Fibroblast of skin of left quadriceps (primary cell): ENCODE measurements around the gene LRRC15.

Experiments
- DNase-seq, 2 experiments: peaks; one replicate each; pipeline ENCODE4 v3.0.0-alpha.2; 2013; ENCODE audit warnings: low read depth in 2 of 2

LRRC15 gene

DNA sequence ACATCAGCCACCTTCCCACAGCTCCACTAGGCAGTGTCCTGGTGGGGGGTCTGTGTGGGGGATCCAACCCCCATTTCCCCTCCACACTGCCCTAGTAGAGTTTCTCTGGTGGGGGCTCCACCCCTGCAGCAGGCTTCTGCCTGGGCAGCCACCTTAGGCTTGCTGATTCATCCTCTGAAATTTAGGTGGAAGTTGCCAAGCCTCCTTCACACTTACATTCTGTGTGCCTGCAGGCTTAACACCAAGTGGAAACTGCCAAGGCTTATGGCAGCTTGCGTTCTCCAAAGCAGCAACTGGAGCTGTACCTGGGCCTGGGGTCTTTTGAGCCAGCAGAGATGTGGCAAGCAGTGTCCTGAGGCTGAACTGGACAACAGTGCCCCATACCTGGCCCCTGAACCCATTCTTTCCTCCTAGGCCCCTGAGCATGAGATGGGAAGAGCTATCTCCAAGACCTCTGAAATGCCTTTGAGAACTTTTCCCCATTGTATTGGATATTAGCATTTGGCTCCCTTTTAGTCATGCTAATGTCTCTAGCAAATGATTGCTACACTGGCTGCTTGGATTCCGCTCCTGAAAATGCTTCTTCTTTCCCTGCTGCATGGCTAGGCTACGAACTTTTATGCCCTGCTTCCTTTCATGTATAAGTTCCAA lies 50.9 kb downstream of the LRRC15 start:
- DNase-seq, result no peak

DNA sequence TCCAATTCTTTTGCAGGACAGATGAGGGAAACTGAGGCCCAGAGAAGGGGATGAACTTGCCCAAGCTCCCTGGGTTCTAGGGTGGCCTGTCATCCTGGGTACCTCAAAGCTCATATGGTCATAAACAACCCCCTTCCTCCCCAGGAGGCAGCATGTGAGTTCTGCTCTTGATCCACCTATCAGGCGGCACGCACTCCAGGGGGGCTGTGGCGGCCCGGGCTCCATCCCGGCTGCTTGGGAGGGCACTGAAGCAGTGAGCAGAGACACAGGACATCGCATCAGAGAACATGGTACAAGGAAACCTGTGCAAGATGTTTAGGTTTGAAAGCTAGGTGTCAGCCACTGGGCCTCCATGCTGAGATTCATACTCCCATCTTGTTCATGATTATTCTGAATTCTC lies 52.6 kb downstream of the LRRC15 start:
- no peak for DNase-seq

DNA sequence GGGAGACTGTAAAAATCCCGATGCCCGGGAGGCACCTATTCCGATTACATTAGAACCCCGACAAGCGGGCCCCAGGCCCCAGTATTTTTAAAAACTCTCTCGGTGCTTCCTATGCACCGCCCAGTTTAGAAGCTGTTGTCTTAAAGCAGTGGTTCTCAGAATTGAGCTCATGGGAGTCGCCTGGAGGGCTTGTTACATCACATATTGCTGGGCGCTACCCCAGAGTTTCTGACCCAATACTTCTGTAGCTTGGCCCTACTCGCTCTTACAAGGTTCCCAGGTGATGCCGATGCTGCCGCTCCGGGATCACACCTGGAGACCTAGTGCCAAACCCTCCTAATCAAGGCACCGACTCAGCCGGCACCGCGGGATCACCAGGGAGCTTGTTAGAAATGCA lies 53.6 kb downstream of the LRRC15 start:
- no peak for DNase-seq

- peak; percentile 71 to 76 for DNase-seq
These were observed 54.2 kb downstream of the LRRC15 start for GRCh38 chr3:194315088-194315964.

DNA sequence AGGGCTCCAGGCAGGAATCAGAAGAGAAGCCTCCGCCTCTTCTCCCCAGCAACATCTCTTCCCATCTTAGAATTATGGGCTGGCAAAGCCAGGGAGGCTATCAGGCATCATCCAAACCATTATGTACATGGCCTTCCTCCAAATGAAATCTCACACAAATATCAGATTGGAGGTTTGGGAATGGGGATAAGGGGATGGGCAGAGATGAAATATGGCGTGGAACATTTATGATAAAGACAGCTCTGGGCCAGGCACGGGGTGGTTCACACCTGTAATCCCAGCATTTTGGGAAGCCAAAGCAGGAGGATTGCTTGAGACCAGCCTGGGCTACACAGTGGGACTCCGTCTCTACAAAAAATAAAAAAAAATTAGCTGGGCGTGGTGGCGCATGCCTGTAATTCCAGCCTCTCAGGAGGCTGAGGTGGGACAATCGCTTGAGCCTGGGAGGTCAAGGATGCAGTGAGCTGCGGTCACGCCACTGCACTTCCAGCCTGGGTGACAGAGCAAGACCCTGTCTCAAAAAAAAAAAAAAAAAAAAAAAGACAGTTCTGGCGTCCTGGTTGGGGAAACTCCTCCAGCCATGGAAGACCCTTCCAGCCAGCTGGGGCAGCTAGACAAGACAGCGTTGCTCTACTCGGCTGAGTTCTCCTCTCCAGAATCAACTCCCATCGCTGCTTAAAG lies 55.0 kb downstream of the LRRC15 start:
- DNase-seq, result no peak

GRCh38 chr3:194313560-194314387 lies 55.8 kb downstream of the LRRC15 start:
- no peak for DNase-seq

GRCh38 chr3:194312743-194313281 lies 56.7 kb downstream of the LRRC15 start:
- DNase-seq, result peak; percentile 91

GRCh38 chr3:194312186-194312742 lies 57.3 kb downstream of the LRRC15 start:
- no peak for DNase-seq

DNA sequence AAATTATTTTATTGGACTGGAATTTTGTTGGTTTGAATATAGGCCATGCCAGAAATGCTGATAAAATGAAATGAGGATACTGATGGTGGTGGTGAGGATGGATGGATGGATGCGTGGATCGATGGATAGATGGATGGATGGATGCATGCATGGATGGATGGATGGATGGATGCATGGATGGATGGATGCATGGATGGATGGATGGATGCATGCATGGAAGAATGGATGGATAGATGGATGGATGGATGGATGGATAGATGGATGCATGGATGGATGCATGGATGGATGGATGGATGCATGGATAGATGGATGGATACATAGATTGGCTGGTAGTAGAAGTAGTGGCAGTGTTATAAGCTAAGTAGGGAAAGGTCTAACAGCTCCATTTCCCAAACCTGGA lies 58.5 kb downstream of the LRRC15 start:
- DNase-seq, result no peak

GRCh38 chr3:194310060-194310835 lies 59.3 kb downstream of the LRRC15 start:
- DNase-seq, result no peak

DNA sequence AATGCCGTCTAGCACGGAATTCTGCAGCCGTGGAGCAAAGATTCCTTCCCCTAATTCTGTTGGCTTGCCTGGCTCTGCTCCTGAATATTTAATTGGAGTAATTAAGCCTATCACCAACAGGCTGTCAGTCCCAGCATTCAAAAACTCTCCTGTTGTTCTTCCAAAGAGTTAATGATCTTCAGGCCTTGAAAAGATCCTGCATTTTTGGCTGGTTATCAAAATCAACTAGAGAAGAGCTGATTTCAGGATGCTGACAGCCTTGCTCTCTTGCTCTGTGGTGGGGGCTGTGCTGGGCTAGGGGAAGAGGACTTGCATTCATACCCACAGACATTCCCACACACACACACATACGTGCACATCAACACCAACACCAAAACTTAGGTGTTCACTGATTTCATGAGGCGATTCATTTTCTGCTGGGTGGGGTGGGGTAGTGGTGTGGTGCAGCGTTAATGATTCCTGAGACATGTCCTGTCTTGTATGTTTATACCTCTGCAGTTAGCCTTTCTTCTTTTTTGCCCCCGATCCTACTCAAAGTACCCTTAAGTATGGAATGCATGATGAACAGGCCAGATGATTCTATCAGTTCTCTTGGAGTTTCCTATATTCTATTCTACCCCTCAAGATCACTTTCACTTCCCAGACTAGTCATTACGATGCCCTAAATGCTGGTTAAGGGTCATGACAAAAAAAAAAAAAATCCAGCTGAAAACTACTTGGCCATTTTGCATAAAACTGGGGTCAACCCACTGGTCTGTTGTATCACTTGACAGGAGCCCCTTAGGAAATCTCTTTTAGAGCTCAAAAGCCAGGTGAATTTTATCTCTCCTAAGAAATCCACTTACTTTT lies 60.7 kb downstream of the LRRC15 start:
- DNase-seq, result no peak

- DNase-seq, result no peak
These were observed 61.7 kb downstream of the LRRC15 start for GRCh38 chr3:194307849-194308248.

DNA sequence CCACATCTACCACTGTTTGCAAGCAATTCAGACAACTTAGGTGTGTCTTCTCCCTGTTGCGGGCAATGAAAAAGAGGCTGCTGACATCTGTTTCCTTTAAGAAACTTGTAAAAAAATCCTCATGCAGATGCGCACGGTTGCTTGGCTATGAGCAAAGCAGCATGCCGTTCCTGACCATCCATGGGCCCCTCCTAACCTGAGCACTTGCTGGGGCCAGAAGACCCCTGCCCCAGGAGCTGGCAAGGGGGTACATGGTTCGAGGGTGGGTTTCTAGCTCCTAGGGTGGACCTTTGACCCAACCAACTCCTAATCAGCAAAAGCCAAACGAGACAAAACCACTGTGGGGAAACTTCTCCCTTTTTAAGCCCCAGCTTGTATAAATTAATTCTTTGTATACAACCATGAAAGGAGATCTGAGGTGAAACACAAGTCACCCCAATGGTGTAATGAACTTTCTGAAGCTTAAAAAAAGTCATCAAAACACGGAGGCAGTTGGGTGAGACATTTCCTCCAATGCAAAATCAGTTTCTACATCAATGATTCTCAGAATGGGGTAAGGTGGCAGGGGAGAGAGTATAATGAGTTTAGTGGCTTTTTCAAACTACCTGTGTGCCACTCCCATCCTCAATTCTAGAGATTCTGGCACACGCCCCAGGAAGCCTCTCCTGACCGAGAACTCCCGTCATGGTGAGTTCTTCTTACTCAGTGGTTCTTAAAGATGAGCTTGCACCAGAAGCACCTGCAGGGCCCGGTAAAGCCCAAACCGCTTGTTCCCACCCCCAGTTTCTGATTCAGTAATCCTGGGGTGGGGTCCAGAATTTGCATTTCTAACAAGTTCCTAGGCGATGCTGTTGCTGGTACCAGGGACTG lies 62.5 kb downstream of the LRRC15 start:
- DNase-seq, result no peak

- no peak for DNase-seq
These were observed 63.3 kb downstream of the LRRC15 start for GRCh38 chr3:194306109-194306686.

GRCh38 chr3:194305356-194306108 lies 64.0 kb downstream of the LRRC15 start:
- DNase-seq, result no peak
